BLaER1 treated with 17β-estradiol and CSF1 and Interleukin-3, amounts not matched to agents 10 nM and 100 nM (cell line): ENCODE data around the gene SYTL2.
A peak's percentile ranks its signal among the peaks of the same experiment; 100 is the strongest.
"Not testable (repeated sequence)": the region's sequence is repeated elsewhere in the genome, so short reads cannot be mapped to it uniquely, and the experiment has no call there.

Experiments used
- H3K27ac ChIP-seq, 11 experiments: shearing (Covaris generic); formaldehyde crosslinking; 2 replicates each; pipeline ENCODE4 v1.8.1; 2022
- H3K27me3 ChIP-seq, 11 experiments: shearing (Covaris generic); formaldehyde crosslinking; 2 replicates each; pipeline ENCODE4 v1.8.1; 2022
- H3K36me3 ChIP-seq, 11 experiments: shearing (Covaris generic); formaldehyde crosslinking; 2 replicates each; pipeline ENCODE4 v1.8.1; 2022
- H3K4me1 ChIP-seq, 10 experiments: shearing (Covaris generic); formaldehyde crosslinking; 2 replicates each; pipeline ENCODE4 v1.8.1; 2022
- H3K4me2 ChIP-seq, 11 experiments: shearing (Covaris generic); formaldehyde crosslinking; 2 replicates each; pipeline ENCODE4 v1.8.1; 2022
- H3K4me3 ChIP-seq, 10 experiments: shearing (Covaris generic); formaldehyde crosslinking; 2 replicates each; pipeline ENCODE4 v1.8.1; 2022
- H3K9ac ChIP-seq, 11 experiments: shearing (Covaris generic); formaldehyde crosslinking; 2 replicates each; pipeline ENCODE4 v1.8.1; 2022
- H3K9me3 ChIP-seq, 11 experiments: shearing (Covaris generic); formaldehyde crosslinking; replicated peaks in 1 of 11; 2 replicates each; pipeline ENCODE4 v1.8.1; 2022
- H4K20me1 ChIP-seq, 11 experiments: shearing (Covaris generic); formaldehyde crosslinking; 2 replicates each; pipeline ENCODE4 v1.8.1; 2022
- Cebpa-rat ChIP-seq, 11 experiments: shearing (Covaris generic); IDR thresholded peaks; 2 replicates each; pipeline ENCODE4 v1.8.1; 2022

SYTL2 gene

GRCh38 chr11:85665733-85666132, 145.2 kb downstream of the SYTL2 start:
- TF ChIP-seq Cebpa-rat (IDR thresholded peaks at IDR 0.05): no peak
- peak overlapping the region in 3 of 11 experiments; percentile 98 to 100 (median 100); a peak in 4 of 22 replicates for H3K9ac ChIP-seq
- peaks cover 3 to 26% (median 17%) of the 10 kb centered on the region in 10 experiments; a peak in 18 of 20 replicates for H3K4me1 ChIP-seq
- no peaks in the 10 kb centered on the region for H3K27me3 ChIP-seq
- peak overlapping the region in 10 of 11 experiments; percentile 93 to 100 (median 98); a peak in 16 of 22 replicates for H3K27ac ChIP-seq
- H3K9me3 ChIP-seq: 0 out of 22 replicates have a peak, but pooled peaks cover 0 to 4% (median 0%) of the 10 kb centered on the region in 11 experiments
- peaks cover 0 to 28% (median 14%) of the 10 kb centered on the region in 11 experiments; a peak in 14 of 22 replicates for H3K36me3 ChIP-seq
- peak overlapping the region; percentile 21 to 98 (median 88); a peak in 17 of 22 replicates for H3K4me2 ChIP-seq
- H3K4me3 ChIP-seq: peak overlapping the region in 6 of 10 experiments; percentile 85 to 99 (median 93); a peak in 6 of 20 replicates
- peaks cover 32 to 39% (median 33%) of the 10 kb centered on the region in 11 experiments for H4K20me1 ChIP-seq

GRCh38 chr11:85664615-85665481, 146.1 kb downstream of the SYTL2 start, which contains the start of gene CREBZF:
CREBZF (minus strand) TSS chr11:85665129; CDS start chr11:85664875, 254 bp downstream.
- Histone ChIP-seq H3K4me1 (peaks cover 3 to 35% (median 26%) of the 10 kb centered on the region in 10 experiments; a peak in 18 of 20 replicates), H3K4me3 (peak within 1 kb of the TSS; percentile 85 to 99 (median 90)), H3K9ac (peak within 1 kb of the TSS; percentile 94 to 100 (median 98)), H4K20me1 (peaks cover 38 to 48% (median 42%) of the 10 kb centered on the region in 11 experiments), H3K27ac (peak within 1 kb of the TSS; percentile 93 to 100 (median 98)), H3K9me3 (no peaks in the 10 kb centered on the region), H3K27me3 (no peaks in the 10 kb centered on the region), H3K4me2 (peak within 1 kb of the TSS; percentile 82 to 98 (median 91)), H3K36me3 (peaks cover 8 to 37% (median 23%) of the 10 kb centered on the region in 11 experiments; a peak in 18 of 22 replicates)
- no peak for TF ChIP-seq Cebpa-rat (IDR thresholded peaks at IDR 0.05)

GRCh38 chr11:85663753-85664614, 147.0 kb downstream of the SYTL2 start:
- TF ChIP-seq Cebpa-rat (IDR thresholded peaks at IDR 0.05): no peak
- H3K27me3 ChIP-seq: no peaks in the 10 kb centered on the region
- peaks cover 17 to 45% (median 32%) of the 10 kb centered on the region in 11 experiments; a peak in 20 of 22 replicates for H3K36me3 ChIP-seq
- H4K20me1 ChIP-seq: peaks cover 43 to 57% (median 50%) of the 10 kb centered on the region in 11 experiments
- H3K9ac ChIP-seq: peak overlapping the region; percentile 94 to 100 (median 98)
- peak overlapping the region; percentile 93 to 100 (median 98) for H3K27ac ChIP-seq
- H3K9me3 ChIP-seq: no peaks in the 10 kb centered on the region
- peak overlapping the region; percentile 85 to 99 (median 90) for H3K4me3 ChIP-seq
- peak overlapping the region; percentile 82 to 98 (median 91) for H3K4me2 ChIP-seq
- peaks cover 3 to 42% (median 34%) of the 10 kb centered on the region in 10 experiments; a peak in 18 of 20 replicates for H3K4me1 ChIP-seq

GRCh38 chr11:85663080-85663752, 147.7 kb downstream of the SYTL2 start:
- H3K9ac ChIP-seq: peak overlapping the region; percentile 94 to 100 (median 98)
- peak overlapping the region; percentile 82 to 98 (median 91) for H3K4me2 ChIP-seq
- TF ChIP-seq Cebpa-rat (IDR thresholded peaks at IDR 0.05): no peak
- H3K4me3 ChIP-seq: peak overlapping the region; percentile 85 to 99 (median 90)
- peaks cover 3 to 46% (median 35%) of the 10 kb centered on the region in 10 experiments; a peak in 18 of 20 replicates for H3K4me1 ChIP-seq
- H3K9me3 ChIP-seq: no peaks in the 10 kb centered on the region
- H3K27ac ChIP-seq: peak overlapping the region; percentile 93 to 100 (median 98)
- H4K20me1 ChIP-seq: peaks cover 43 to 65% (median 58%) of the 10 kb centered on the region in 11 experiments
- H3K36me3 ChIP-seq: peaks cover 24 to 53% (median 39%) of the 10 kb centered on the region in 11 experiments; a peak in 20 of 22 replicates
- H3K27me3 ChIP-seq: no peaks in the 10 kb centered on the region

GRCh38 chr11:85661972-85662664, 148.8 kb downstream of the SYTL2 start:
- Histone ChIP-seq H3K36me3 (peaks cover 35 to 64% (median 49%) of the 10 kb centered on the region in 11 experiments), H4K20me1 (peaks cover 43 to 74% (median 69%) of the 10 kb centered on the region in 11 experiments), H3K9me3 (no peaks in the 10 kb centered on the region), H3K27me3 (no peaks in the 10 kb centered on the region), H3K27ac (peak overlapping the region in 3 of 11 experiments; percentile 8 to 97 (median 97); a peak in 2 of 22 replicates), H3K9ac (peak overlapping the region; percentile 94 to 100 (median 98)), H3K4me3 (peak overlapping the region; percentile 85 to 99 (median 90)), H3K4me2 (peak overlapping the region; percentile 82 to 98 (median 91)), H3K4me1 (peaks cover 3 to 46% (median 35%) of the 10 kb centered on the region in 10 experiments; a peak in 18 of 20 replicates)
- TF ChIP-seq Cebpa-rat (IDR thresholded peaks at IDR 0.05): no peak

- Histone ChIP-seq H4K20me1 (peaks cover 42 to 100% (median 93%) of the 10 kb centered on the region in 11 experiments), H3K4me1 (peaks cover 6 to 49% (median 32%) of the 10 kb centered on the region in 10 experiments; a peak in 17 of 20 replicates), H3K9ac (0 out of 22 replicates have a peak overlapping the region, but pooled peaks of 1 of the 11 experiments have one; percentile 25)
Observed at GRCh38 chr11:85658180-85658579, 152.8 kb downstream of the SYTL2 start.

GRCh38 chr11:85656777-85657176, 154.2 kb downstream of the SYTL2 start:
- Histone ChIP-seq H3K9me3 (no peaks in the 10 kb centered on the region), H3K9ac (no peak overlapping the region), H4K20me1 (peaks cover 31 to 93% (median 85%) of the 10 kb centered on the region in 11 experiments), H3K4me3 (no peak overlapping the region), H3K27ac (no peak overlapping the region), H3K27me3 (no peaks in the 10 kb centered on the region), H3K36me3 (peaks cover 63 to 96% (median 78%) of the 10 kb centered on the region in 11 experiments), H3K4me2 (no peak overlapping the region), H3K4me1 (peaks cover 10 to 54% (median 32%) of the 10 kb centered on the region in 10 experiments; a peak in 17 of 20 replicates)
- no peak for TF ChIP-seq Cebpa-rat (IDR thresholded peaks at IDR 0.05)

More at GRCh38 chr11:85658180-85658579, 152.8 kb downstream of the SYTL2 start:
- Histone ChIP-seq H3K27ac (no peak overlapping the region), H3K27me3 (no peaks in the 10 kb centered on the region), H3K4me2 (no peak overlapping the region), H3K36me3 (peaks cover 63 to 94% (median 79%) of the 10 kb centered on the region in 11 experiments), H3K4me3 (no peak overlapping the region), H3K9me3 (no peaks in the 10 kb centered on the region)
- TF ChIP-seq Cebpa-rat (IDR thresholded peaks at IDR 0.05): no peak

- H3K36me3 ChIP-seq: peaks cover 61 to 88% (median 75%) of the 10 kb centered on the region in 11 experiments
- not testable (repeated sequence) for H3K27ac ChIP-seq, H3K9me3 ChIP-seq, H3K4me3 ChIP-seq, H3K27me3 ChIP-seq, H3K4me2 ChIP-seq, H3K9ac ChIP-seq
- peaks cover 7 to 43% (median 14%) of the 10 kb centered on the region in 10 experiments for H3K4me1 ChIP-seq
- H4K20me1 ChIP-seq: peaks cover 15 to 72% (median 61%) of the 10 kb centered on the region in 11 experiments; a peak in 19 of 22 replicates
Observed at GRCh38 chr11:85654343-85654742, 156.6 kb downstream of the SYTL2 start.
